Spleen (tissue), 7 donors: ENCODE measurements around the gene LYPD8.

Experiments
- POLR2A ChIP-seq, 3 donors: fragments of 450-650 bp; IDR thresholded peaks; one replicate each; pipeline ENCODE4 v1.5.1; 2017; ENCODE audit warnings: antibody characterized with exemption in 3 of 3, mild to moderate bottlenecking in 1 of 3
- POLR2AphosphoS5 ChIP-seq, 3 donors: sonication (generic); formaldehyde crosslinking; IDR thresholded peaks; one replicate each; pipeline ENCODE4 v1.5.1; 2017; ENCODE audit warnings: antibody characterized with exemption in 3 of 3
- TF ChIP-seq, protein P1 (sequence below), 11 experiments: fragments of 200-600 bp in 7 of 11; fragments of 450-650 bp in 4 of 11; sonication (generic) in 4 of 11; IDR thresholded peaks in 8 of 11; conservative IDR thresholded peaks in 3 of 11; 1 replicate in 7 of 11; 2 replicates in 4 of 11; pipeline versions ENCODE4 v1.4.0 to v1.8.0; 2016 to 2021; ENCODE audit warnings: antibody characterized with exemption in 11 of 11, inconsistent platforms in 4 of 11, mild to moderate bottlenecking in 1 of 11
- donor health status: DM: no; HTN: no; CAD: no; lungs with moderate emphysema.
- donor health status: DM: no; HTN: no; CAD: no.
- donor health status: DM: no; HTN: no; CAD: no.

DNA sequence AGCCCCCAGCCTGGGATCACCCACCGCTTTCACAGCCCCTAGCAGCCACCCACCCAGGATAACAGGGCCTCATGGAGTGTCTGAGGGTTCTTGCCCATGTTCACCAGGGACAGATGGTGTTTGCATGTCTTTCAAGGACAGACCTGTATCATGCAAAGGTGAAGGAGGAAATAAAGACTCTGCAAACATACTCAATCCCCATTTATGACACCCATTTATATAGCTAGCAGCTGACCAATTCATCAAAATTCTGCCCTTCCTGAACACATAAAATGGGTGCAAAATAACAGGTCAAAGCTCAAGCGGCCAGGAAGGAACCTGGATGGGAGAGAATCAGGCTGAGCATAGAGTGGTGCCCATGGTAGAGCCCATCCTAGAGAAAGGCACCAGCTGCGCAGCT is 32.8 kb upstream of the LYPD8 start:
- TF ChIP-seq, protein P1, sequence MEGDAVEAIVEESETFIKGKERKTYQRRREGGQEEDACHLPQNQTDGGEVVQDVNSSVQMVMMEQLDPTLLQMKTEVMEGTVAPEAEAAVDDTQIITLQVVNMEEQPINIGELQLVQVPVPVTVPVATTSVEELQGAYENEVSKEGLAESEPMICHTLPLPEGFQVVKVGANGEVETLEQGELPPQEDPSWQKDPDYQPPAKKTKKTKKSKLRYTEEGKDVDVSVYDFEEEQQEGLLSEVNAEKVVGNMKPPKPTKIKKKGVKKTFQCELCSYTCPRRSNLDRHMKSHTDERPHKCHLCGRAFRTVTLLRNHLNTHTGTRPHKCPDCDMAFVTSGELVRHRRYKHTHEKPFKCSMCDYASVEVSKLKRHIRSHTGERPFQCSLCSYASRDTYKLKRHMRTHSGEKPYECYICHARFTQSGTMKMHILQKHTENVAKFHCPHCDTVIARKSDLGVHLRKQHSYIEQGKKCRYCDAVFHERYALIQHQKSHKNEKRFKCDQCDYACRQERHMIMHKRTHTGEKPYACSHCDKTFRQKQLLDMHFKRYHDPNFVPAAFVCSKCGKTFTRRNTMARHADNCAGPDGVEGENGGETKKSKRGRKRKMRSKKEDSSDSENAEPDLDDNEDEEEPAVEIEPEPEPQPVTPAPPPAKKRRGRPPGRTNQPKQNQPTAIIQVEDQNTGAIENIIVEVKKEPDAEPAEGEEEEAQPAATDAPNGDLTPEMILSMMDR (IDR thresholded peaks at IDR 0.05 in 8 of 11, conservative IDR thresholded peaks at IDR 0.05 in 3 of 11), result no peak
- TF ChIP-seq POLR2A (IDR thresholded peaks at IDR 0.05), result no peak
- TF ChIP-seq POLR2AphosphoS5 (IDR thresholded peaks at IDR 0.05), result no peak
